ENCODE measurements around the gene FAM177B.

DNA sequence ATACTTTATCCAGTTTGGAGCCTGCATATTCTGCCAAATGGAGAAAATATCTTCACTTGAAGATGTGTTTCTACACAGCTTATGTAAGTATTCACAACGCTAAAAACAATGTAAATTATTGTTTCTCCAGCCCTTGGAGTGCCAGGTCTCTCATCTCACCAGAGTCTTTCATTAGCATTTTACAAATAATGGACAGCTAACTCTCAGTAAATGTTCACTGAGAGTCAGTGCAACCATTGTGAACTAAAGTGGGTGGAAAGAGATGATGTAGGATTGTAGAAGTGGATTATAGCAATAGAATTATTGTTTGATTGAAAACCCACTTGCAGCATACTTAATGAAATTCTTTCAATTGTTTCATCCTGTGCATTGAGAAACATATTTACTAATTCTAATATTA lies 8.3 kb upstream of the FAM177B start:
- TF ChIP-seq, protein P1, sequence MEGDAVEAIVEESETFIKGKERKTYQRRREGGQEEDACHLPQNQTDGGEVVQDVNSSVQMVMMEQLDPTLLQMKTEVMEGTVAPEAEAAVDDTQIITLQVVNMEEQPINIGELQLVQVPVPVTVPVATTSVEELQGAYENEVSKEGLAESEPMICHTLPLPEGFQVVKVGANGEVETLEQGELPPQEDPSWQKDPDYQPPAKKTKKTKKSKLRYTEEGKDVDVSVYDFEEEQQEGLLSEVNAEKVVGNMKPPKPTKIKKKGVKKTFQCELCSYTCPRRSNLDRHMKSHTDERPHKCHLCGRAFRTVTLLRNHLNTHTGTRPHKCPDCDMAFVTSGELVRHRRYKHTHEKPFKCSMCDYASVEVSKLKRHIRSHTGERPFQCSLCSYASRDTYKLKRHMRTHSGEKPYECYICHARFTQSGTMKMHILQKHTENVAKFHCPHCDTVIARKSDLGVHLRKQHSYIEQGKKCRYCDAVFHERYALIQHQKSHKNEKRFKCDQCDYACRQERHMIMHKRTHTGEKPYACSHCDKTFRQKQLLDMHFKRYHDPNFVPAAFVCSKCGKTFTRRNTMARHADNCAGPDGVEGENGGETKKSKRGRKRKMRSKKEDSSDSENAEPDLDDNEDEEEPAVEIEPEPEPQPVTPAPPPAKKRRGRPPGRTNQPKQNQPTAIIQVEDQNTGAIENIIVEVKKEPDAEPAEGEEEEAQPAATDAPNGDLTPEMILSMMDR (conservative IDR thresholded peaks at IDR 0.05 in 1 of 2, IDR thresholded peaks at IDR 0.05 in 1 of 2; ENCODE audit: low read depth in 1 of 2, low read length in 2 of 2) = no peak
- no peak for TF ChIP-seq EZH2 (IDR thresholded peaks at IDR 0.05; ENCODE audit: low read length, missing control alignments)

Data from fibroblast of lung (primary cell).